ENCODE data around the gene OTP.

The OTP gene

GRCh38 chr5:77658662-77659061 is 20.1 kb upstream of the OTP start:
- DNase-seq (ENCODE audit: low read depth): no peak
- no peak for TF ChIP-seq CTCF (conservative IDR thresholded peaks at IDR 0.05; ENCODE audit: low read depth, low read length)
- H3K4me3 ChIP-seq (ENCODE audit: low read length): no peak overlapping the region

GRCh38 chr5:77651343-77651742 is 12.8 kb upstream of the OTP start:
- no peak for DNase-seq (ENCODE audit: low read depth)
- no peak overlapping the region for H3K4me3 ChIP-seq (ENCODE audit: low read length)
- TF ChIP-seq CTCF (conservative IDR thresholded peaks at IDR 0.05; ENCODE audit: low read depth, low read length): no peak

GRCh38 chr5:77650686-77651085 is 12.2 kb upstream of the OTP start:
- no peak for TF ChIP-seq CTCF (conservative IDR thresholded peaks at IDR 0.05; ENCODE audit: low read depth, low read length)
- no peak overlapping the region for H3K4me3 ChIP-seq (ENCODE audit: low read length)
- no peak for DNase-seq (ENCODE audit: low read depth)

GRCh38 chr5:77649776-77650175 is 11.3 kb upstream of the OTP start:
- no peak overlapping the region for H3K4me3 ChIP-seq (ENCODE audit: low read length)
- DNase-seq (ENCODE audit: low read depth): no peak
- TF ChIP-seq CTCF (conservative IDR thresholded peaks at IDR 0.05; ENCODE audit: low read depth, low read length): no peak

GRCh38 chr5:77645995-77646639 is 7.6 kb upstream of the OTP start:
- no peak for DNase-seq (ENCODE audit: low read depth)
- H3K4me3 ChIP-seq (ENCODE audit: low read length): no peak overlapping the region
- no peak for TF ChIP-seq CTCF (conservative IDR thresholded peaks at IDR 0.05; ENCODE audit: low read depth, low read length)

- TF ChIP-seq CTCF (conservative IDR thresholded peaks at IDR 0.05; ENCODE audit: low read depth, low read length): peak; percentile 48
- peak overlapping the region; percentile 23 for H3K4me3 ChIP-seq (ENCODE audit: low read length)
- DNase-seq (ENCODE audit: low read depth): no peak
Measured at GRCh38 chr5:77645158-77645994, 6.9 kb upstream of the OTP start.

Data from retinal pigment epithelial cell (primary cell).